HG03060 (cell line): ENCODE measurements around the gene MYO5C.
A peak's percentile ranks its signal among the peaks of the same experiment; 100 is the strongest.

Experiments
- ATAC-seq: cut with Tn5 transposase; IDR thresholded peaks from one replicate; pipeline ENCODE4 v1.9.1; 2021; ENCODE audit warnings: low read depth, moderate number of reproducible peaks; ENCODE audit not compliant: unreplicated experiment

The MYO5C gene

DNA sequence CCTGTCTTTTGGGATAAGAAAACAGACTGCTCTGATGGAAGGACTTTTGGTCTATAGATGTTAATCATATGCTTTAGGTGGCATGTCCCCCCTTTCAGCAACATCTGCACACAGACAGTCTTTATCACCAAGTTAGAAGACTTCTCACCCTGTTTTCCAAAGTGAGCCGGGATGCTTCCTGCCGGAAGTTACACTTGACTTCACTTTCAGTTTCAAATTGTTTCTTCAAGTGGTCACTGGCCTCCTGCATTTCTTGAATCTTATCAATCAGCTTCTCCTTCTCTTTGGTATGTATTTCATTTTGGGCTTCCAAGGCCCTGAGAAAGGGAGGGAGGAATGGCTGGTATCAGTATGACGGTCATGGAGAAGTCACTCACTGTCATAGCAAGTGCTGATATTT lies 77.2 kb downstream of the MYO5C start:
- no peak for ATAC-seq

DNA sequence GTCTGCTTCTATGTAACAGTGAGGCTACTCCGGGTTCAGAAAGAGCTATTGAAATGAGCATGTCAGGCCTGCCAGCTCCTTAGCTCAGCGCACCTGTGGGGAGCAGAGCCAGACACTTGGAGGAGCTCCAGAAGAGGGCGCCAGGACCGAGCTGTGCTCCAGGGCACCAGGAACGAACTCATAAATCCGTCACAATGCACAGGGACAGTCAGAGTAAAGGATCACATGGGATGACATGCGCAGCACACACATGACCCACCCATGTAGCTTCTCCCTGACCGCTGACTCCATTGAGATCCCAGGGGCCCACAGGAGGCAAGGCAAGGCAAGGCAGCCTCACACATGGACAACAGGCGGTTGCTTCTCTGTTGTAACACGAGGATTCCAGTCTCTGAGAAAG lies 78.4 kb downstream of the MYO5C start:
- ATAC-seq, result no peak

- ATAC-seq, result no peak
These were observed 81.1 kb downstream of the MYO5C start for GRCh38 chr15:52214553-52214952.

DNA sequence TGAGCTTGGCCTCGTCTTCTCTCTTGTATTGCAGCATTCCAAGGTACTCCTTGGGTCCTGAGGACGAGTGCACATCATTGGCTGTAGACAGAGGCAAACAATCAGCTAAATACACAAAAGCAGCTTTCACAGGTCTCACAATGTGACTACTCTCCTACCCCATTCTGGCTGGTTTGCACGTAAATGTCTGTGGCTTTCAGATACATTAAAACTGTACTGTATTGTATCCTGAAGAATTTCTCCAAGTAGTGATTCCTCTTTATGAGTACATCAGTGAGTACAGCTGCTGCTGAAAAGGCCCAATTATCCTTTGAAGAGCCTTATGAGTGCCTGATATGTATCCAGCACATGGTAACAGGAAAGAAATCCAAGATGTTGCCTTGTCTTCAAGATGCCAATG lies 82.4 kb downstream of the MYO5C start:
- ATAC-seq, result no peak

DNA sequence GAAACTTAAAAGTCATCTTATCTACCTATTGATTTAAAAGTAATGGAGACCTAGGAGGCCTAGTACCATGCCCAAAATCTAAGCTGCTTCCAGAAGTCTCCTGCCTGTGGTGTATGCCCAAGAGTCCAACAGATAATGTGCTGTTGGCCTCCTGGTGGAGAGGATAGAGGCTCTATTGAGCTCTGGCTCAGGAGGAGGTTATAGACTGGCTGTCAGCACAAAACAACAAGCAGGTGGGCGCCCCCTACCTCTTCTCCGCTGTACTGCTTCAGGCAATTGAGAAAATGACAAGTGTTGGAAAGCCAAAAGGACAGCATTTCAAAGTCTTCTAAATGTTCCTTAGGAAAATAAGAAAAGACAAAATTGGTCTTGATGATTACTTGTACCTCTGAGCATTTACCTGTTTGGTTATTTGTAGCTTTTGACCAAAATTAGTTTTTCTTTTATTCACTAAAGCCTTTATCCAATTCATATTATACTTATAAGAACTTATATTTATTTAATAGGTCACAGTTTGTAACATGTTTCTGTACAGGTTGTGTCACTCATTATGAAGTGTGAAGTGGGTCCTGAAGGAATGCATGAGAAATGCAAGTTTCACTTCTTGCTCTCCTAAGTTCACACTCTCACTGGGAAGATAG lies 87.2 kb downstream of the MYO5C start:
- peak; percentile 55 for ATAC-seq

DNA sequence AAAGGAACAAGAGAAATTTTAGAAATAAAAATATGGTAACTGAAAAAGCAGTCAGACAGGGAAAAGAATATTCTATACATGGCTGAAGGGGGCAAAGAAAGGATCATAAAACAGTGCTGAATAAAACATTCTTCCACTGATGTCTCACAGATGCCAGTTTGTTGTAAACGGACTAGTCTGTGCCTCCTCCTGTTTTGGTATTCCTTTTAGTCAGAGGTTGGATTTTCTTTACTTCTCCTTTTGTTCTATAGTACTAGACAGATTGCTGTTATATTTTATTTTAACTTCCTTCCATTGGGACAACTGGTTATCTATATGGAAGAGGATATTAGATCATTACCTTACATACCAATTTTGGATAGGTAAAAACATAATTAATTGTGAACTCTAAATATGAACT lies 88.4 kb downstream of the MYO5C start:
- no peak for ATAC-seq

DNA sequence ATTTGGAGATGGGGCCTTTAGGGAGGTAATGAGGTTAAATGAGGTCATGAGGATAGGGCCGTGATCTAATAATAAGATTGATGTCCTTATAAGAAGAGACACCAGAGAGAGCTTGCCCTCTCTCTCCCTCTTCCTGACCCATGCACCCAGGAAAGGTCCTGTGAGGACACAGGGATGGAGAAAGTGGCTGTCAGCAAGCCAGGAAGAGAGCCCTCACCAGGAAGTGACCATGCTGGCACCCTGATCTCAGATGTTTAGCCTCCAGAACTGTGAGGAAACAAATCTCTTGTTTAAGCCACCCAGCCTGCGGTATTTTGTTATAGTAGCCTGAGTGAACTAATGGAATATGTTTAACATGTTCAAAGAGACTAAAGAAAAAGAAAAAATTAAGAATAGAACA lies 89.2 kb downstream of the MYO5C start:
- no peak for ATAC-seq

- no peak for ATAC-seq
These were observed 90.9 kb downstream of the MYO5C start for GRCh38 chr15:52204657-52205056.

DNA sequence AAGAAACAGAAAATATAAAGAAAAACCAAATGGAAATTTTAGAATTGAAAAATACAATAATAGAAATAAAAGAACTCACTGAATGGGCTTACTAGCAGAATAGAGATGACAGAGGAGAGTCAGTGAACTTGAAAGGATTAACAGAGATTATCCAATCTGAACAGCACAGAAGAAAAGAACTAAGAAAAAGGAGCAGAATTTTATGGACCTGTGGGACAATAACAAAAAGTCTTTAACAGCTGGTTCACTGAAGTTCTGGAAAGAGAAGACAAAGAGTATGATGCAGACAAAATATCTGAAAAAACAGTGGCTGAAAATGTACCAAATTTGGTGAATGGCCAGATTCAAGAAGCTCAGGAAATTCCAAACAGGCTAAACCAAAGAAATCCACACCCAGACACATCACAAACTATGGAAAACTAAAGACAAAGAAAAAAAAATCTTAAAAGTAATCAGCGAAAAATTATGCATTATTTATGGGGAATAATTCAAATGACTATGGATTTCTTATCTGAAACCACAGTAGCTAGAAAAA lies 94.7 kb downstream of the MYO5C start:
- no peak for ATAC-seq

DNA sequence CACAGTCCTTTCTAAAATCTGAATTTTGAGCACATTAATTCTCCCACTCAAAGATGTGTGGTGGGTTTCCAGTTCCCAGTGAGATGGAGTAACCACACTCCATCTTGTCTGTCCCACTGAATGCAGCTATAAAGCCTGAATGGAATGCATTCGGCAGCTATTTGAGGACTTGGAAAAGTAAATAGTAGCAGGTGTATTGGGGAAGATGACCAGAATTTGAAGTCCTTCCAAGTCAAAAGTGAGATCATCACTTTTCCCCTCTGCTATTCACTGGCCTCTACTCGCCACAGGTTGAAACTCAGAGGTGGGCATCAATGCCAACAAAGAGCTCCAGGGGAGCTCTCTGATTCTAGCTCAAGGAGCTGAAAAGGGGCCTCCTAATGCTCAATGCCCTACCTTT lies 96.3 kb downstream of the MYO5C start:
- ATAC-seq, result no peak

DNA sequence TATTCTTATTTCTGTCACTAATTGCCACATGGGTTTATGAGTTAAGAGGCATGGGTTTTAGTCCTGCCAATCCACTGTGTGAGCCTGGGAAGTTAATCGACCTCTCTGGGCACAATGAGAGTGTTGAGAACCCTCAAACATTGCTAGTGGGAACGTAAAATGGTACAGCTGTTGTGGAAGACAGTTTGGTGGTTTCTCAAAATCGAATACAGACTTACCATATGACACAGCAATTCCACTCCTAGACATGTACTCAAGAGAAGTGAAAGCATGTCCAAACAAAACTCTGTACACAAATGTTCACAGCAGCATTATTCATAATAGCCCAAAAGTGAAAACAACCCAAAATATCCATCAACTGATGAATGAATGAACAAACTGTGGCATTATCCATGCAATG lies 98.7 kb downstream of the MYO5C start:
- ATAC-seq, result no peak

DNA sequence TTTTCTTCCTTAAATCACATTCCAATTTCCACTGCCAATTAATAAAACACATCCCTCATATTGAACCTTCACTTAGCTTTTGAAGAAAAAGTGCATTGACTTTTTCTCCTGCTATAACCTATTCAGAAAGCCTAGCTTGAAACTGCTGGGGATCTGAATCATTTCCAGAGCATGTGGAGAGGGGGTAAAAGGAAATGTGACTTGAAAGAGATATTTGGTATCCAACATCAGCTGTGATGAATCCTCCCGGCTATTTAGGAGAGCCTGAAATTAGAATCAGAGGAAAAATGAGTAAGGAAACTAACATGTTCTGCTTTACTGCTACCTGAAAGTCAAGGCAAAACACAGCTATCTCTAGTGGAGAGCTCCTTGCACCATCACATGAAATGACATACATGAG lies 101.8 kb downstream of the MYO5C start:
- no peak for ATAC-seq

GRCh38 chr15:52193321-52193720 lies 102.3 kb downstream of the MYO5C start:
- ATAC-seq, result no peak

DNA sequence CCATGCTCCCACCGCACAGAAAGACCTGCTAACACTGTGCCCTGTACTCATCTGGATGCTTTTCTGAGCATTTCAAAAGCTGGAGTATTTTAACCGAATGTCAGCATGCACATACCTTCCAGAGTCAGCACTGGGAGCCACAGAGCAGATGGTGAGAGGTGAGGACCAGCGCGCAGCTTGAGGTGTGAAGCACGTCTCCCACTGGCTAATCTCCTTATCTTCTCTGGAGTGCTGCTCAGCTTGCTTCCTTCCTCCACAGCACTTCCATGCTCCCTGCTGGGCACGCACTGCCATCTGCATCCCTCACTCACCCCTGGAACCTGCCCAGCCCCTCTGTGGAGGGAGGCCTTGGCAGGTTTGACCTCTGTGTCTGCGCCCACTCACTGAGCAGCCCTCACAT lies 104.4 kb downstream of the MYO5C start, which contains the start of gene GNB5:
Gene GNB5, minus strand, starts transcription at position 186 of the 400 bp plus-strand sequence. CDS start 6,716 bp downstream, outside the sequence.
- no peak for ATAC-seq

- no peak for ATAC-seq
These were observed 108.7 kb downstream of the MYO5C start for GRCh38 chr15:52186651-52187486.

DNA sequence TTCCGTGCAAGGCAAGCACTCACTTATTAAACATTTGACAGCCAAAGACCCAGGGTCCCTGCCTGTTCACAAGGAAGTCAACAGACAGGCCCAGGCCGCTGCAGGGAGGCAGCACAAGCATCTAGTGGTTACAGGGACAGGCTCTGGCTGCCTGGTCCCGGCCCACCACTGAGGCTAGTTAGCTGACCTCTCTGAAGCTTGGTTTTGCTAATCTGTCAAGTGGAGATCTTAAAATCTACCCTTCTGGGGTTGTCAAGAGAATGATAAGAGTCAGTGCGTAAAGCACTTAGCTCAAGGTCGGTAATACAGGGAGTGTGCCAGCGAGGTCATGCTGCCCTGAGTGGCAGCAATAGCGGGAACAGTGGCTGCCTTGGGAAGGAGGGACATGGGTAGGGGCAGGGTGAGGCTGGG lies 110.4 kb downstream of the MYO5C start:
- ATAC-seq, result no peak

- ATAC-seq, result no peak
These were observed 110.9 kb downstream of the MYO5C start for GRCh38 chr15:52184721-52185120.

DNA sequence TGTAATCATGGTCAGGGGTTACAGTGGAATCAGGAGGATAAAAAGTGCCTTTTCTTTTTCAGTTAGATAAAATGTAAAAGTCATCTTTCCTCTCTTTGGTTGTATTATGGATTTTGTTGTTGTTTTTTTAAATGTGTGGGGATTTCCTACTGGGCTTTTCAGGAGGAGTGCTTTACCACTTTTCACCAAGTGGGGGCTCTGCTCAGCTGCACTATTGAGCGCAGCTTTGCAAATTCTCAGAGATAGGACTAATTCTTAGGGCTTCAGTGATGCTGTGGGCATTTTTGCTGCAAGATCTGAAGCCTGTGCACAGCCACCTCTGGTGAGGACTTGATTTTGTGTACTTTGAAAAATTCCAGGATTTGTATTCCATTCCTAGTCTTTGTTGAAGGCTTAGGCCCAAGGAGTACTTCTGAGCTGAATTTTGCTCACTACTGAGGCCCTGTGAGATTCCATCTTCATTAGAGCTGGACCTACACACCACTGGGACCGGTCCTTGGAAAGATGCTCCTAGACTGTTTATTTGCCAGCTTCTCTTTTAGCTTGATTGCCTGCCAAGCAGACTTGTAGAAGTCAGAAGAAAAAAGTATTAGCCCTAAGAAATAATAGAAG lies 111.9 kb downstream of the MYO5C start:
- ATAC-seq, result no peak

GRCh38 chr15:52181938-52182780 lies 113.4 kb downstream of the MYO5C start:
- no peak for ATAC-seq

DNA sequence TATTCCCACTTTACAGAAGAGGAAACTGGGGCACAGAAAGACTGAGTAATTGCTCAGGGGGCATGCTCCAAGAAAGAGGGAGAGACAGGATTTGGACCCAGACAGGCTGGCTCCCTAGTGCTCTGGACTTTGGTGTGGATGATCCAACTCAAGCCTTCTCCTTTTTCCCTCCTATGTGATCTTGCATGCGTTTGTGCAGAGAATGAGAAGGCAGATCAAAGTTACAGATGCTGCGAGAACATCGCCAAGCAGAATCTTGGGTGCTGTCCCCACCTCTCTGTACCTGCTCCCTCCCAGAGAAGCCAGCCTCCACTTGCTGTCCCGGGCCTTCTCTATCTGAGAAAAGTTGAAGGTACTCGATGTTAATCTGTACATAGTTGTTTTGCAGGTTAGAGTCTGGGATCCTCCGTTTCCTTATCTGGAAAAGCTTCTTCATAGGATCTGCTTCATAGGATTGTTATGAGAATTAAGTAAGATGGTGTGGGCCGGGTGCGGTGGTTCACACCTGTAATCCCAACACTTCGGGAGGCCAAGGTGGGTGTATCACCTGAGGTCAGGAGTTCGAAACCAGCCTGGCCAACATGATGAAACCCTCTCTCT lies 114.7 kb downstream of the MYO5C start:
- ATAC-seq, result no peak
